NCI-H2227 (cell line): ENCODE results near the gene UBE2L5.

Experiments used
- DNase-seq: peaks from one replicate; lab custom pipeline; 2025; ENCODE audit not compliant: unreplicated experiment; lab: John Stamatoyannopoulos, UW

UBE2L5 gene

DNA sequence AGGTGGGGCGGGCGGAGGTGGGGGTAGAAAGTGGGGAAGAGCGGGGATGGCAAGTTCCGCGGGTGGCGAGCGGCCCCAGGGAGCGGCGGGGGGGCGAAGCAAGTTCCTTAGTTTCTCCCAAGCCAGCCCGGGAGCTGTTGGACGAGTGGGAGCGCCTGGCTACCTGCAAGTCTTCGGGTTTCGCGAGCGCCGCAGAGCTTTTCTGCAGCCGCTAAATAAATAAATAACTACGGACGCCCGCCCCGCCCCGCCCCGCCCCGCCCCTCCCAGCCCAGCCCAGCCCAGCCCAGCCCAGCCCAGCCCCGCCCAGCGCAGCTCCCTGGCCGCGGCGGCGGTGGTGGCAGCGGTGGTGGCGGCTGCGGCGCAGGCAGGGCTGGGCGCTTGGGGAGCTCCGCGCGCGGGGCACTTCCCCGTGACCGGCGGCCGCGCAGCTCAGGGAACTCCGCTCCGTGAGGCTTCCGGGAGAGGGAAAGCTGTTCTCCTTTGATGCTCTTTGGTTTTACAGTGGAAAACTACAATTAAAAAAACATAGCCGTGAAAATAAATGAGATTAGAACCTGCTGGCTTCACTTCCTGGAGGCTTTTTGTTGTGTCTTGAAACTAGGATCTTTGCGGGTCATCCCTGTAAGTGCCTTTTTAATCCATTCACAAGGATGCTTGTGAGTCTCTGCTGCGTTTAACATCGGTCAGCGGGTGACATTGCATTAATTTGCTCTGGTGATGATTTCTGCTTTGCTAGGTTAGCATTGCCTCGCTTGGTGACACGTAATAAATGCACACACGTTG, at the start of gene UBE2L5:
UBE2L5 (plus strand) TSS at position 440 of the 786 bp plus-strand sequence. CDS start 5,498 bp downstream, outside the sequence.
- peak; percentile 74 for DNase-seq

DNA sequence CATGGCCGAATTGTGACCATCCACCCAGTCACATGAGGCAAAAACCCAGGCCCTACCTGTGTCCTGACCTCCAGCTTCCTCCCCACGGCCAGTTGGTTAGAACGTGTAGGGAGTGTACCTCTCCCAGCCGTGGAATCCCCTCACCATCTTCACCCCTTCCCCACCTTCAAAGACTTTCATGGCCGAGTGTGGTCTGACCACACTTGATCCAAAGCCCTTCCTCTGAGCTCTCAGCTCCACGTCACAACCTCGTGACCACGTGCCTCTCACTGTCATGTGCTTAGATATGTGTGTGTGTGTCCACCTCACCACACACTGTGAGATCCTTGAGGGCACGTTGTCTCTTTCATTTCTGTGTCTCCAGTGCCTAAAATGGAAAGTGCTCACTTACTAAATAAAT, 48.6 kb upstream of the UBE2L5 start:
- no peak for DNase-seq

DNA sequence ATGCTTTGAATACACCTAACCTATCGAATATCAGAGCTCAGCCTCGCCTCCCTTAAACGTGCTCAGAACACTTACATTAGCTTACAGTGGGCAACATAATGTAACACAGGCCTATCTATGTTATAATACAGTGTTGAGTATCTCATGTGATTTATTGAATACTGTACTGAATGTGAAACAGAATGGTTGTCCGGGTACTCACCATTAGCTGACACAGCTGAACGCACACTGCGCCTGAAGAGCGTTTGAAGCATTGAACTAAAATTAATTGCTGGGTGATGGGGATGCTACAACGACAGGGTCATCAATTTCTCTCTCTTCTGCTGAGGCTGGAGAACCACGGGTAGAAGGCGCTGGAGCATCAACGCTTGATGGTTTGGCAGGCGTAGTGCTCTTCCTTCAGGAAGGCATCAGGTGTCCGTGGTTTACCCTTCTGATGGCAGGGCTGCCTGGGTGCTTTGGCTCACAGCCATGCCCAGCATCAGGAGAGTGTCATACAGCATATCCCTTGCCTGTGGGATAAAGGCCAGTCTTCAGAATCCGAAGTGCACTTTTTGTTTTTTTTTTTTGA, 46.9 kb upstream of the UBE2L5 start:
- DNase-seq = no peak

GRCh38 chr13:30376426-30377311, 45.6 kb upstream of the UBE2L5 start:
- DNase-seq = peak; percentile 21

DNA sequence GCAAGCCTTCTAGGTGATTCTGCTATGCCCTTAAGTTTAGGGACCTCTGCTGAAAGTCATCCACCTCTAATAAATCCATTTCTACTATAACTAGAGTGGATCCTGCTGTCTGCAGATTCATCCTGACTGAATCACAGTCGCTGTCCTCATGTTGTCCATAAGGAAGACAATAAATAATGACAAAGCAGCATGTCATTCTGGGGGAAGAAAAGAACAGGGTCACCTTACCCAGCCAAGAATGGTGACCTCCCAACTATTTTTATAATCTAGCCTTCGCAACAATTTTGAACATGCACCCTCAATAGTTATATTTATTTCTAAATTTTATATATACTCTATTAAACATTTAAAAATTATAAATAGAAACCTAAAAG, 45.0 kb upstream of the UBE2L5 start:
- no peak for DNase-seq

DNA sequence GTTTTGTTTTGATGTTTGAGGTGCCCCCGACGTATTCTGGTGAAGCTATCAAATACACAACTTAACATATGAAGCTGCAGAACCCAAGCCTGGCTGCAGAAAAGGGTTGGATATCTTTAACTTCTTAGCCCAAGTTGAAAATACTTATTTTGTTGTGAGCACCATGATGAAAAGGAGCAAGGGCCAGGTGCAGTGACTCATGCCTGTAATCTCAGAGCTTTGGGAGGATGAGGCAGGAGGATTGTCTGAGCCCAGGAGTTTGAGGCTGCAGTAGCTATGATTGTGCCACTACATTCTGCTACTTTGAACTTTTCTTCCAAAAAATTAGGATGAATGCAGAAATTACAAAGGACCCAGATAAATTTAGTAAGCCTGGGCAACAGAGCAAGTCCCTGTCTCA, 44.1 kb upstream of the UBE2L5 start:
- no peak for DNase-seq

DNA sequence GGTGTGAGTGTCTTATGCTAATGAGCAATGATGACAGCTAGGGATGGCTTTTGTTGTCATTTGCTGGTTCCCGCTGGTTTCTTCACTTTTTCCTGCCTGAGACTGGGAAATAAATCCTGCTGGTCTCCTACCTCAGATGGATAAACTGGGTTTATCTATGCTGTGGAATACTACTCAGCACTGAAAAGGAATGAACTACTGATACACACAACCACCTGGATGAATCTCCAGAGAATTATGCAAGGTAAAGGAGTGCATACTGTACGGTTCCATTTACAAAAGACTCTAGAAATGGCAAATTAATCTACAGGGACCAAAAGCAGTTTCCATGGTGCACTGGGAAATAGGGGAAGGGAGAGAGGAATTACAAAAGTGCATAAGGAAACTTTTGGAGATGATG, 41.2 kb upstream of the UBE2L5 start:
- no peak for DNase-seq

DNA sequence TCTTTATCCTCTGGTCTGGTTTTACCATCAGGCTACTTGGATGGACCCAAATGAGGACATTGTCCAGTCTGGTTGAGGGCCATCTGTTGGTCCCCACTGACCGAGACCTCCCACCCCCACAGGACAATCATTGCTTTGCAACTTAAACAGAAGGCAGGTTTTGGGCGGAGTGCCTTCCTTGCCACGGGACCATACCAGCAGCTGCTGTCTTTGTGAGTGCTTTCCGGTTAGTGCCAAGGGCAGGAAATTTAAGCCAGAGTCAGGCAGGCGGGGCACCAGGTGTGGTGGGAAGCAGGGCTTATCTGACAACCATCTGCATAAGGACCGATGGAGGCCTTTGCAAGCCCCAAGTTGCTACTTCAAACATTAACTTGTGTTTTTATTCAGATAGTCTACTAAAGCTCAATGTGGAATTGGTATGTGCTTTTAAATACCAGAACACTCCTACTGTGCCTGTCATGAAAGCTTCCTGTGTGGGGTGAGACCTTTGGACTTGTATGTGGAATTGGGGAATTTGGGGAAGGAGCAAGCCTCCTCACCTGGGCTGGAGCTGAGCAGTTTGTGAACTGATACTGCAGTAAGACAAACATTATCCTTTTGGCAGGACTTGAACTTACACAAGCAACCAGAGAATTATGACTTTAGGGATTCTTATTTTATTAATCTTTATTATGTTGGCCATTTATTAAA, 39.3 kb upstream of the UBE2L5 start:
- DNase-seq = no peak

GRCh38 chr13:30388406-30389283, 33.6 kb upstream of the UBE2L5 start:
- no peak for DNase-seq

DNA sequence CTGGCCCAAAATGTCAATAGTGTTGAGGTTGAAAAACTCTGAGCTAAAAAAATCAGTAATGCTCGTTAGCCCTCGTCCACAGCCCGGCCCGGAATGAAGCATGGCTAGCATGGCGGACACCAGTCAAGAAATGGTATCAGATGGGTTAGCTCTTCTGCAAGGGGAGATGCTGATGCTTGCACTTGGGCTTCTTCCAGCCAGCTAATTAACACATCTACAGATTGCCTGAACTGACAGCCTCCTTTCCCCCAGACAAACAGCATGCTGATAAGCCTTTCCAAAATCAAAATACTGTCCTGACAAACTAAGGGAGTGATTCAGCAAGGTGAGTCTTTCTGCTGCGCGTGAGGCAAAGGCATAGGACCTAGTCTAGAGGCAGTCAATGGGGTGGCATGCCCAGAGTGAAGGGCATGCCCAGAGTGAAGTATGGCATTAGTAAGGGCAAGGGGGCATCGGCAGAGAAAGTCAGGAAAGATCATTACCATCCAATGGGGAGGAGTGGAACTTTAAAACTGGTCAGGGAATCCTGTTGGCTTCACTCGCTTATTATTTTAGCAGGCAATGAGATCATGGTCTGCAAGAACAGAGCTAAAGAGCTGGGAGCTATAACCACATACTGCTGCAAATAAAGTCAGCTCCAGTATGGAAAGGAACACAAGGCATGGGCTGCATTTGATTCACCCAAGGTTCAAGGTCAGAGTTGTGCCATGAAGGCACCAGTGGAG, 30.2 kb upstream of the UBE2L5 start:
- DNase-seq = no peak

GRCh38 chr13:30392681-30393045, 29.6 kb upstream of the UBE2L5 start:
- DNase-seq = no peak

GRCh38 chr13:30394751-30395191, 27.5 kb upstream of the UBE2L5 start:
- no peak for DNase-seq

DNA sequence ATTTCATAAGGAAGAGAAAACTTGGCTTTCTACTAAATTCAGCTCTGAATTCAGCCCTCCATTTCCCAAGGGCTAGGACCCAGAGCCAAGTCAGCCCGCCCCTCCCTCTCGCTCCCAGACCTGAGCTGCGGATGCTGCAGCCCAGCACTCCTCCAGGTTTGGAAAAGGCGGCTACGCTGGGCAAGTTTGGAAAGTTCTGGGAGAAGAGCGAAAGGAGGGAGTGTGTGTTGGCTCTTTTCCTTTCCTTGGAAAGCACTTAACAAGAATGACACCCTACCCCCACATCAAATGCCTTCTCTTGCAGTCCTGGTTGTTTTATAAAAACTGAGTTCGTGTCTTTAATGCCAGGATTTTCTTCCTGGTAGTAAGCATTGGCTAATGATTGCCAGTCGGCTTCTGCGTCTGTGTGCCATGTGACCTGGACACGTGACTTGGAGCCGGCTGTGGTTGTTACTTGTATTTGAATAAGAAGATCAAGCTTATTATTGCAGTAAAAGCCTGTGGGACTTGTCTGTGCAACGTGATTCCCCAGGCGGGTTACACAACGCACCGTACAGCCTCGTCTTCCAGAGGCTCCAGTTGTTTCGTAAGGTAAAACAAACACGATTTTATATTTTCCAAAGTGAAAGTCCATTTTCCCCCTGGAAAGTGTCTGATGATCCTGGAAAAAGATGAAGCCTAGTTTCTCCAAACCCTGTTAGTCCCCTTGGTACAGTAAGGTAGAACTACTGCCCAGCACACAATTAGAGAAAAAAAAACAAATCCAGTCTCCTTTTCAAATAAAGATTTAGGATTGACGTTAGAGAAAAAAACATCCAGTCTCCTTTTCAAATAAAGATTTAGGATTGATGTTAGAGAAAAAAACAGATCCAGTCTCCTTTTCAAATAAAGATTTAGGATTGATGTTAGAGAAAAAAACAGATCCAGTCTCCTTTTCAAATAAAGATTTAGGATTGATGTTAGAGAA, 26.8 kb upstream of the UBE2L5 start:
- peak; percentile 51 for DNase-seq

- no peak for DNase-seq
Measured at GRCh38 chr13:30396434-30397075, 25.7 kb upstream of the UBE2L5 start.

- no peak for DNase-seq
Measured at GRCh38 chr13:30398601-30399072, 23.7 kb upstream of the UBE2L5 start.

DNA sequence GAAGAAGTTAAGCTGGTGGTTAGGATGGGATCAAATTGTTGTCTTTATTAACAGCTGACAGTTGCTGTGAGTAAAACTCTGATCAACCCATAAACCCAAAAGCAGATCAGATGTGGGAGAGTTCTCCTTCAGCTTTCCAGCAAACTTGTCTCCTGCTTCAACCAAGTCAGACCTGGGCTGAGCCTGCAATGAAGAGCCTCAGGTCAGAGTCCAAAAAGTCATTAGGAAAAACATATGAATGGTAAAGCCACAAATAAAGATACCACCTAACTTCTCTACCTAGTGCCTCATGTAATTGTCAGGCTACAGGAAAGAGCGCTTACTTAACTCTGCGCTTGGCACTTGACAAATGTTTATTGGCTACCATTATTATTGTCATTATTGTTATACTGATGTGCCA, 21.9 kb upstream of the UBE2L5 start:
- no peak for DNase-seq

DNA sequence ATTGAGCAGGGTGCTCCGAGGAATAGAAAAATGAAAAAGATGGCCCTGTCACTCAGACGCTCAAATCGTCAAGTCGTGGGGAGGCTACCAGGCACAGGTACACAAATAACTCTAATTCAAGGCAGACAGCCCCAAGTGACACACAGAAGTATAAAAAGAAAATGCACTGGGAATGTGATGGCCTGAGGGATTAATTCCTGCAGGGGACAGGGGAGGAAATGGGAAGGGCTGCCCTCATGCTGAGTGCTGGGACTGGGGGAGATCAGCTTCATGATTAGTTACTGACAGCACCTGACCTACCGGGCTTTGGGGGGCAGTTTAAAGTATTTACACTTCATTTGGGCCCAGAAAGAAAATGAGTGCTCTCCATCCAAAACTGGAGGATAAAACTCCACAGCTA, 20.9 kb upstream of the UBE2L5 start:
- DNase-seq = no peak

DNA sequence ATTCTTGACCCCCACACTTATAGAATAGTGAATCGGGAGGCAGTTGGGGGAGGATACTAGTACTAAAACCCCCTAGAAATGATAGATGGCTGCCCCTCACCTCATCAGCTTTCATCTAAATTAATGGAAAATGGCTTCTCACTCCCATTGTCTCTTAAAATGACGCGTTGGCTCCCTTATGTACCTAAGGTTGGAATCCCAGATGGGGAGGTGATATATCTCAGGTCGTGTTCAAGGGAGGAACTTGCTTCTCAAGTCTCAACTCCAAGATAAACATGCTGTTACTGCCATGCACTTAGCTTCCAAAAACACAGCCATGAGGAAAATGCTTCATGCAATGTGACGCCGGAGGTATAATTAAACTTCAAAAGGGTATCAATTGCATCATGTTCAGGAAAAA, 18.8 kb upstream of the UBE2L5 start:
- DNase-seq = peak; percentile 12
